Aorta (tissue), 5 donors: ENCODE measurements around the gene PROC. TPM values are rescaled to one million over a fixed set of nuclear protein-coding genes. Genes with fewer than 3 reads are reported as not detected.

Experiments used
- ATAC-seq: fragments of 200-7000 bp; cut with Tn5 transposase; one replicate; pipeline ENCODE4 v1.9.1; 2022; ENCODE audit warnings: moderate library complexity; ENCODE audit not compliant: low FRiP score
- DNase-seq, 2 donors: peaks; one replicate each; pipeline ENCODE4 v3.0.0-alpha.2; 2020
- H3K27ac ChIP-seq, 2 donors: one replicate each; pipeline ENCODE4 v1.5.1; 2013; ENCODE audit warnings: low read length in 2 of 2, mild to moderate bottlenecking in 2 of 2, moderate library complexity in 2 of 2, control low read depth in 1 of 2, inconsistent platforms in 1 of 2, low read depth in 1 of 2
- H3K27me3 ChIP-seq, 2 donors: one replicate each; pipeline ENCODE4 v1.6.1; 2013; ENCODE audit warnings: control low read depth in 1 of 2, low read length in 1 of 2, mild to moderate bottlenecking in 1 of 2, moderate library complexity in 1 of 2; ENCODE audit not compliant: insufficient read depth in 2 of 2, control insufficient read depth in 1 of 2
- H3K36me3 ChIP-seq, 2 donors: one replicate each; pipeline ENCODE4 v1.6.1; 2013; ENCODE audit warnings: control low read depth in 1 of 2, low read length in 1 of 2, mild to moderate bottlenecking in 1 of 2; ENCODE audit not compliant: insufficient read depth in 2 of 2, control insufficient read depth in 1 of 2
- H3K4me1 ChIP-seq, 2 donors: one replicate each; pipeline ENCODE4 v1.6.1; 2013; ENCODE audit warnings: low read length in 2 of 2, control low read depth in 1 of 2, mild to moderate bottlenecking in 1 of 2, moderate library complexity in 1 of 2; ENCODE audit not compliant: insufficient read depth in 2 of 2, control insufficient read depth in 1 of 2
- H3K4me3 ChIP-seq, 2 donors: one replicate each; pipeline ENCODE4 v1.5.1; 2013; ENCODE audit warnings: low read length in 2 of 2, control low read depth in 1 of 2, mild to moderate bottlenecking in 1 of 2
- H3K9me3 ChIP-seq: one replicate; pipeline ENCODE4 v1.6.1; 2013; ENCODE audit warnings: mild to moderate bottlenecking, low read length; ENCODE audit not compliant: control insufficient read depth
- WGBS, 2 donors: extraction: QIAGEN DNeasy Blood & Tissue Kit; methylation state at CpG; one replicate each; pipeline ENCODE4 v1.1.7; 2013; 5-methylcytosine and 5-hydroxymethylcytosine counted together
- intact Hi-C, 2 donors: fragments of 100-400 bp; cut with DNase I; formaldehyde crosslinking; loops; one replicate each; pipeline versions ENCODE4 v1.14.2 to v1.15.0; 2022
- long read RNA-seq, 2 donors: library from polyadenylated mRNA; unstranded; transcript quantifications; one replicate each; pipeline ENCODE4 v2.0.0, GENCODE V29; 2020 to 2021
- polyA plus RNA-seq, 2 donors: library from polyadenylated mRNA; stranded (reverse); fragments of 200-250 nt; gene quantifications; one replicate each; pipeline ENCODE4 v1.2.3, GENCODE V29; 2013
- total RNA-seq, 2 donors: library from RNA; stranded (reverse); fragmentation: NEBNext Ultra II Directional; extraction: Animal tissue kit (Norgen Biotek cat#: 25700); gene quantifications; one replicate each; pipeline ENCODE4 v1.2.1, GENCODE V29; 2021
- donor health status: healthy with polysubstance abuse.
- donor health status: Bipolar disorder and iron deficiency.
- donor health status: DM: no; HTN: no; CAD: no.
- donor health status: DM: no; HTN: no; CAD: no.
- donor health status: DM: yes; HTN: yes; CAD: no.

PROC gene
- total RNA-seq = under 1 TPM in 1 of 2 donors, not detected in 1; 0.58 TPM
- polyA plus RNA-seq = under 1 TPM; 0.26 to 0.50 TPM
- long read RNA-seq, donor 1, partial matches to known transcripts = 0 of 2 reads
- long read RNA-seq, donor 1, other reads (novel, unspliced or antisense) = 2 of 2 reads
- long read RNA-seq, donor 2 = 0 reads

DNA sequence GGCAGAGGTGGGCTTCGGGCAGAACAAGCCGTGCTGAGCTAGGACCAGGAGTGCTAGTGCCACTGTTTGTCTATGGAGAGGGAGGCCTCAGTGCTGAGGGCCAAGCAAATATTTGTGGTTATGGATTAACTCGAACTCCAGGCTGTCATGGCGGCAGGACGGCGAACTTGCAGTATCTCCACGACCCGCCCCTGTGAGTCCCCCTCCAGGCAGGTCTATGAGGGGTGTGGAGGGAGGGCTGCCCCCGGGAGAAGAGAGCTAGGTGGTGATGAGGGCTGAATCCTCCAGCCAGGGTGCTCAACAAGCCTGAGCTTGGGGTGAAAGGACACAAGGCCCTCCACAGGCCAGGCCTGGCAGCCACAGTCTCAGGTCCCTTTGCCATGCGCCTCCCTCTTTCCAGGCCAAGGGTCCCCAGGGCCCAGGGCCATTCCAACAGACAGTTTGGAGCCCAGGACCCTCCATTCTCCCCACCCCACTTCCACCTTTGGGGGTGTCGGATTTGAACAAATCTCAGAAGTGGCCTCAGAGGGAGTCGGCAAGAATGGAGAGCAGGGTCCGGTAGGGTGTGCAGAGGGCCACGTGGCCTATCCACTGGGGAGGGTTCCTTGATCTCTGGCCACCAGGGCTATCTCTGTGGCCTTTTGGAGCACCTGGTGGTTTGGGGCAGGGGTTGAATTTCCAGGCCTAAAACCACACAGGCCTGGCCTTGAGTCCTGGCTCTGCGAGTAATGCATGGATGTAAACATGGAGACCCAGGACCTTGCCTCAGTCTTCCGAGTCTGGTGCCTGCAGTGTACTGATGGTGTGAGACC, at the start of gene PROC:
Gene PROC (plus strand): TSS at position 128 of the 812 bp plus-strand sequence. CDS start 1,516 bp downstream, outside the sequence.
- Histone ChIP-seq H3K9me3 (no peaks in the 10 kb centered on the region), H3K4me1 (peaks cover 0 to 3% of the 10 kb centered on the region in 2 donors), H3K27me3 (no peaks in the 10 kb centered on the region), H3K36me3 (no peaks in the 10 kb centered on the region), H3K4me3 (no peak within 1 kb of the TSS), H3K27ac (no peak within 1 kb of the TSS)
- WGBS, 2 donors = 96 to 97% methylated on average over 16 of the region's 16 CpGs
- DNase-seq = no peak
- intact Hi-C loops = loop anchor here in 1 of 2 donors (5.0 to 10.0 kb wide), 2 partner anchors 36 to 54 kb away; no protein-coding TSS in a partner anchor
- ATAC-seq = no peak

DNA sequence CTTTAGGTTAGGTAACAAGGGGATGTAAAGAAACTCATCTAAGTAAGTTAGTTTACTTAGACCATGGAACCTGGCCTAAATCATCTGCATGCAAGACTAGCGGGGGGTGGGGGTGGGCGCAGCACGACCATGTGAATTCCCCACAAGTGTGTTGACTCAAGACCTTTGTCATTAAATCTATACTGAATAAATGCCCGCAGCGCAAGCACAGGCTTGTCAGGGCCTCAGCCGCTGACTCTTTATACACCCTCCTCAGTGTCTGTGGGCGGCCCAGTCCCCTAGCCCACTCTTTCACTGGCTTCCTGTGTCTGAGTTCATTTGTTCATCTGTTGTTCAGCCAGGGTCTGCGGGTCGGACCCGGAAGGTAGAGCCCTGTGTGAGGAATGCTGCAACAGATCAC, 48.2 kb upstream of the PROC start:
- Histone ChIP-seq H3K4me3 (no peak overlapping the region), H3K27me3 (no peaks in the 10 kb centered on the region), H3K4me1 (peaks cover 0 to 2% of the 10 kb centered on the region in 2 donors), H3K27ac (no peak overlapping the region), H3K36me3 (no peaks in the 10 kb centered on the region), H3K9me3 (no peaks in the 10 kb centered on the region)
- intact Hi-C loops = loop anchor here in 1 of 2 donors (5.0 kb wide), 1 partner anchor 42 kb away; no protein-coding TSS in a partner anchor
- WGBS, 2 donors = 93 to 94% methylated on average over 10 of the region's 10 CpGs
- no peak for ATAC-seq
- DNase-seq = no peak

DNA sequence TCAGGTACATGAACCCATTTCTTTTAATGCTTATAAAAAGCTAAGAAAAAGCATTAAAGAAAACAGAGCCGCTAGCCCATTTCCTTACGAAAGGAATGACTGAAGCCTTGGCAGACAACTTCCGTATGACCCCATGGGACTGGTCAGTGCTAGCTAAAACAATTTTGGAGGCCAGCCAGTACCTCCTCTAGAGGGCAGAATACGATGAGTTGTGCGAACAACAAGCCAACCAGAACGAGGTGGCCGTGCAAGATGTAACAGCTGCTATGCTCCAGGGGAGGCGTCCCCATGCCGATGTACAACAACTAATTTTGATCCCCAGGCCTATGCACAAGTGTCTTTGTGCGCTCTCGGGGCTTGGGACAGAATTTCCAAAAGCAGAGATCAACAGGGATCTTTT, 47.2 kb upstream of the PROC start:
- Histone ChIP-seq H3K4me1 (no peaks in the 10 kb centered on the region), H3K9me3 (no peaks in the 10 kb centered on the region), H3K27me3 (no peaks in the 10 kb centered on the region), H3K36me3 (no peaks in the 10 kb centered on the region), H3K27ac (peak overlapping the region in 1 of 2 donors; percentile 75), H3K4me3 (peak overlapping the region in 1 of 2 donors; percentile 11)
- ATAC-seq (peak; percentile 82), DNase-seq (peak; percentile 81 to 83)
- 15 to 18% methylated on average over 11 of the region's 11 CpGs for WGBS, 2 donors
- intact Hi-C loops = loop anchor here in 1 of 2 donors (5.0 kb wide), 1 partner anchor 41 kb away; no protein-coding TSS in a partner anchor

DNA sequence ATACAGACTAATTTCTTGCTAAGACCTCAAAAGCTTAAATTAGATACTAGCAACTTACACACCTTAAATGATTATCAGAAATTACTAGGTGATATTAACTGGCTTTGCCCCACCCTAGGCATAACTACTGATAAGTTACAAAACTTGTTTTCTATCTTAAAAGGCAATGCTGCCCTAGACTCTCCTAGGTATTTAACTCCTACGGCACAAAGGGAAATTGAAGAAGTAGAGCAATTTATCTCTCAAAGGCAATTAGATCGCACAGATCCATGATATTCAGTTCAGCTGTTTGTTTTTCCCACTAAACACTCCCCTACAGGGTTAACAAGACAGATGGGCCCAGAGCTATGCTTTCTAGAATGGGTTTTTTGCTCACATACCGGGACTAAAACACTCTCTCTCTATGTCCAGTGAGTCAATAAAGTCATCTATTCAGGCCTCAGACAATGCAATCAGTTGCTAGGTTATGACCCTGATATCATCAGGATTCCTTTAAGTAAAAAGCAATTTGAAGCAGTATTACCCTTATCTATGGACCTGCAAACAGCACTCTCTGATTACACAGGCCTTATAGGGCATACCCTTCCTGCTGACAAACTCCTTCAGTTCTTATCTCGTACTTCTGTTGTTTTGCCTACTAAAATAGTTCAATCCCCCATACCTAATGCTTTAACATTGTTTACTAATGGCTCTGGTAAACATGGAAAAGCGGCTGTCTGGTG, 44.7 kb upstream of the PROC start:
- 95 to 96% methylated on average over 5 of the region's 5 CpGs for WGBS, 2 donors

DNA sequence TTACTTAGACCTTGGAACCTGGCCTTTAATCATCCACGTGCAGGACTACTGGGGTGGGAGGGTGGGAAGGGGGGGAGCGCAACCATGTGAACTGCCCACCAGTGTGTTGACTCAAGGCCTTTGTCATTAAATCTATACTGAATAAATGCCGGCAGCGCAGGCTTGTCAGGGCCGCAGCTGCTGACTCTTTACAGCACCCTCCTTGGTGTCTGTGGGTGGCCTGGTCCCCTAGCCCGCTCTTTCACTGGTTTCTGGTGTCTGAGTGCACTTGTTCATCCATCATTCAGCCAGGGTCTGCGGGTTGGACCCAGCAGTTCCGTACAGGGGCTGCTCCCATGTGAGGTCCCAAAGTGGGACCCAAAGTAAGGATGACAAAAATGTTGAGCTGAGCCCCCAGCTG, 42.0 kb upstream of the PROC start:
- no peaks in the 10 kb centered on the region for H3K27me3 ChIP-seq
- no peaks in the 10 kb centered on the region for H3K9me3 ChIP-seq
- no peak overlapping the region for H3K4me3 ChIP-seq
- no peak overlapping the region for H3K27ac ChIP-seq
- ATAC-seq (no peak), DNase-seq (no peak)
- H3K36me3 ChIP-seq = no peaks in the 10 kb centered on the region
- 86 to 87% methylated on average over 8 of the region's 8 CpGs for WGBS, 2 donors
- no peaks in the 10 kb centered on the region for H3K4me1 ChIP-seq
- intact Hi-C loops = no loop called here

More for the DNA sequence above, 44.7 kb upstream of the PROC start:
- intact Hi-C loops = loop anchor here in 1 of 2 donors (5.0 kb wide), 1 partner anchor 39 kb away; no protein-coding TSS in a partner anchor
- ATAC-seq = no peak
- DNase-seq = no peak
- Histone ChIP-seq H3K36me3 (no peaks in the 10 kb centered on the region), H3K9me3 (no peaks in the 10 kb centered on the region), H3K4me3 (no peak overlapping the region), H3K4me1 (no peaks in the 10 kb centered on the region), H3K27ac (no peak overlapping the region), H3K27me3 (no peaks in the 10 kb centered on the region)

DNA sequence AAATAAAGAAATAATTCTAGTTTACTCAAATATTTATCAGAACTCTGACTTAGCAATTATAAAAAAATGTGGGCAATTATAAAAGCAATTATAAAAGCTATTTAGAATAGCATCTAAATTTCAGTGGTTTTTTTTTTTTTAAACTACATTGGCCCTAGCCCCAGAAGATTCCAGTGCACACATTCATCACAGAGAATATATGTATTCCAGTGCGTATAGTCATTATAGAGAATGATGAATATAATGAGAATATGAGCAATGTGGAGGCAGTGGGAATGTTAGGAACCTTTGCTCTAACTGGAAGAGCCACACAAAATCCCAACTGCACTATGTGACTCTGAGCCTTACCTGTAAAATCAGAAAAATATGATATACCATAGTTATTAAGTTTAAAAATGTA, 41.0 kb upstream of the PROC start:
- Histone ChIP-seq H3K36me3 (no peaks in the 10 kb centered on the region), H3K27ac (no peak overlapping the region), H3K9me3 (no peaks in the 10 kb centered on the region), H3K4me3 (no peak overlapping the region), H3K27me3 (no peaks in the 10 kb centered on the region), H3K4me1 (no peaks in the 10 kb centered on the region)
- WGBS, 2 donors = 90 to 92% methylated on average over 1 of the region's 1 CpG
- DNase-seq (no peak), ATAC-seq (no peak)
- intact Hi-C loops = no loop called here

DNA sequence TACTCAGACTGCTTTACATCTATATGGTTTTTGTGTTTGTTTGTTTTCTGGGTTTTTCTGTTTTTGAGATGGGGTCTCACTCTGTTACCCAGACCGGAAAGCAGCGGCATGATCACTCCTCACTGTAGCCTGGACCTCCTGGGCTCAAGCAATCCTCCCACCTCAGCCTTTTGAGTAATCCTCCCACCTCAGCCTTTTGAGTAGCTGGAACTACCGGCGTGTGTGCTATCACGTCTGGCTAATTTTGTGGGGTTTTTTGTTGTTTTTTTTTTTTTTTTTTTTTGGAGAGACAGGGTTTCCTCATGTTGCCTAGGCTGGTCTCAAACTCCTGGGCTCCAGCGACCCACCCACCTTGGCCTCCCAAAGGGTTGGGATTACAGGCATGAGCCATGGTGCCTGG, 39.5 kb upstream of the PROC start:
- ATAC-seq = no peak
- no peak overlapping the region for H3K4me3 ChIP-seq
- no peaks in the 10 kb centered on the region for H3K36me3 ChIP-seq
- WGBS, 2 donors = 79 to 81% methylated on average over 6 of the region's 6 CpGs
- intact Hi-C loops = no loop called here
- H3K27ac ChIP-seq = no peak overlapping the region
- no peaks in the 10 kb centered on the region for H3K9me3 ChIP-seq
- H3K27me3 ChIP-seq = no peaks in the 10 kb centered on the region
- no peak for DNase-seq
- H3K4me1 ChIP-seq = no peaks in the 10 kb centered on the region

DNA sequence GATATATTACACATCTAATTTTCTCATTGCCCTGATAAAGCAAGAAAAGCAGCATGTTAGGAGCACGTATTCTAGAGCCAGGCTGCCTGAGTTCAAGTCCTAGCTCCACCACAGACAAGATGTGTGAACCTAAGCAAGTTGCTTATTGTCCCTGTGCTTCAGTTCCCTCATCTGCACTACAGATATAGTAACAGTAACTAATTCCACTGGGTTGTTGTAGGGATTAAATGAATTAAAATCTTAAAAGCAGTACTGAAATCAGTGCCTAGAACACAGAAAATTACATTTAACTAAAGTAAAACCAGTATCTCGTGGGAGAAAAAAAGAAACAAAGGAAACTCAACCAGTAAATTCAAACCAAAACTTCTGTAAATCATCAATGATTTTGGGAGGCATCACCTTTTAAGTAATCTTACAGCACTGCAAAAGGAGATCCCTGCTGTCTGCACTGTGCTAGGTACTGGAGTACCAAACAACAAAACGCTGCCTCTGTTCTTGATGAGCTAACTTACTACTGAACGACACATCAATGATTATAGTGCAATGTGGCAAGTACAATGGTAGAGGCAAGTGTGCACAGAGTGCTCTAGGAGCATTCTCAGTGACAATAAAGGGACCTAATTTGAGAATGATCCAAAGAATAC, 38.4 kb upstream of the PROC start:
- Histone ChIP-seq H3K27me3 (no peaks in the 10 kb centered on the region), H3K4me1 (no peaks in the 10 kb centered on the region), H3K4me3 (no peak overlapping the region), H3K36me3 (no peaks in the 10 kb centered on the region), H3K27ac (no peak overlapping the region), H3K9me3 (no peaks in the 10 kb centered on the region)
- intact Hi-C loops = loop anchor here in 1 of 2 donors (5.0 kb wide), 1 partner anchor 37 kb away; the partner anchor contains the start of gene PROC
- ATAC-seq = no peak
- WGBS, 2 donors = 85 to 87% methylated on average over 4 of the region's 4 CpGs
- DNase-seq = no peak
